Skeletal muscle cell (primary cell): ENCODE data around the gene TBC1D25.

Source experiments
- DNase-seq: peaks from one replicate; pipeline ENCODE4 v3.0.0-alpha.2; 2010; ENCODE audit warnings: low read depth
- H3K4me3 ChIP-seq: 2 replicates; pipeline ENCODE4 v1.5.1; 2011; ENCODE audit warnings: low read depth, mild to moderate bottlenecking, control low read depth, low read length, moderate library complexity

TBC1D25 gene, protein sequence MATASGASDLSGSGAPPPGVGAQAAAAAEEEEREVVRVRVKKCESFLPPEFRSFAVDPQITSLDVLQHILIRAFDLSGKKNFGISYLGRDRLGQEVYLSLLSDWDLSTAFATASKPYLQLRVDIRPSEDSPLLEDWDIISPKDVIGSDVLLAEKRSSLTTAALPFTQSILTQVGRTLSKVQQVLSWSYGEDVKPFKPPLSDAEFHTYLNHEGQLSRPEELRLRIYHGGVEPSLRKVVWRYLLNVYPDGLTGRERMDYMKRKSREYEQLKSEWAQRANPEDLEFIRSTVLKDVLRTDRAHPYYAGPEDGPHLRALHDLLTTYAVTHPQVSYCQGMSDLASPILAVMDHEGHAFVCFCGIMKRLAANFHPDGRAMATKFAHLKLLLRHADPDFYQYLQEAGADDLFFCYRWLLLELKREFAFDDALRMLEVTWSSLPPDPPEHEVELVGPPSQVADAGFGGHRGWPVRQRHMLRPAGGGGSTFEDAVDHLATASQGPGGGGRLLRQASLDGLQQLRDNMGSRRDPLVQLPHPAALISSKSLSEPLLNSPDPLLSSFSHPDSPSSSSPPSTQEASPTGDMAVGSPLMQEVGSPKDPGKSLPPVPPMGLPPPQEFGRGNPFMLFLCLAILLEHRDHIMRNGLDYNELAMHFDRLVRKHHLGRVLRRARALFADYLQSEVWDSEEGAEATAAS

DNA sequence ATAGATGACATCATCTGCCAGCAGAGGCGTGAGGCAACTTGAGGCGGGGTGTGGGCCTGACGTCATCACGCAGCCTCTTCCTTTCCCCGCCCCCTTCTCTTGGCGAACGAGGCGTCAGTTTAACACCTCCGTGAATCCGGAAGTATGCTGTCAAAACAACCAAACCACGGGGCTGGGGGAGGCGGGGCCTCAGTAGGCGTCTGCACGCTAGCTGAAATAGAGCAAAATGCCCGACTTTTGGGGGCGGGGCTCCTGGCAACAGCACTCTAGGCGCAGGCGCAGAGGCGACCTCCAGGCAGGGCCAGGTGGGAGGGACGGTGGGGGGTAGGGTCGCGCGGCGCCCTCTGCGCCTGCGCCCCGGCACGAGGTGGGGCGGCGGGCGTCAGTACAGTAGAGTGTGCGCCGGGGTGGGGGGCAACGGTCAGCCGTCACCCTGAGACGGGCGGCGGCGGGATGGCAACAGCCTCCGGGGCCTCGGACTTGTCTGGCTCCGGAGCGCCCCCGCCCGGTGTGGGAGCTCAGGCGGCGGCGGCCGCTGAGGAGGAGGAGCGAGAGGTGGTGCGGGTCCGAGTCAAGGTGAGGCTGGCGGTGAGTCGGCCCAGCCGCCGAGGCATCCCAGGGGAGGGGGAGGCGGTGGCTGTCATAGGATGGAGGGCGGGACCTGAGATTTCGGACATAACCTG is at the start of gene TBC1D25:
TBC1D25 (plus strand) TSS at position 370 of the 683 bp plus-strand sequence; CDS start at position 454, 84 bp downstream.
- DNase-seq: peak; percentile 86
- H3K4me3 ChIP-seq: peak within 1 kb of the TSS; percentile 71

DNA sequence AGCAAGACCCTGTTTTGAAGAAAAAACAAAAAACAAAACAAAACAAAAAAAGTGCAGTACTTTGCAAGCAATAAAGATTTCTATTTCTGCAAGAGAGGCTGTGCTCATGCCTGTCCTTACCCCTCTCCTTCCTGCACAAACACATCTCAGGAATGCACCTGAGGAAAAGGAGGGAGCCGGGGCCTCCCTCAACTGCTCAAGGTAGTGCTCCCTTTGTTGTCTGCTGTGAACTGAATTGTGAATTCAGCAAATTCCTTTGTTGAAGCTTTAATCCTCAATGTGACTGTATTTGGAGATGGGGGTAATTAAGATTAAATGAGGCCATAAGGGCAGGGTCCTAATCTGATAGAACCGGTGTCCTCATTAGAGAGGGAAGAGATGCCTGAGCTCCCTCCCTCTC is 49.6 kb upstream of the TBC1D25 start:
- DNase-seq: no peak
- no peak overlapping the region for H3K4me3 ChIP-seq

DNA sequence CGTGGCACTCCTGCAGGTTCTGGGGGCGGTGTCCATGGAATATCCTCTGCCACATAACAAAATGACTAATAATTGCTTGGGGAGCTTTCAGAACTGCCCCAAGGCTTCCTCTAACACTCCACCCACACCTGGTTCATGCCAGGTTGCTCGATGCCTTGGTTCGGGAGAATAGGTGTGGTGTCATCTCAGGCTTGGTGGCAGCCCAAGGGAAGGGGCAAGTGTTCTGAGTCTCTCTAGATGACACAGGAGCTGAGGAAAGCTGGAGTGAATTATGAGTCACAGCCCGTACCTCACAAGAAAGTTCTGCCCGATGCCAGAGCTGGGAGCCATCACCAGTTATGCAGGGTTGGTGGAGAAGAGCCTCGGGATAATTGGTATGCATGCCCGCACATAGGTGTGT is 48.9 kb upstream of the TBC1D25 start:
- no peak for DNase-seq
- H3K4me3 ChIP-seq: no peak overlapping the region

DNA sequence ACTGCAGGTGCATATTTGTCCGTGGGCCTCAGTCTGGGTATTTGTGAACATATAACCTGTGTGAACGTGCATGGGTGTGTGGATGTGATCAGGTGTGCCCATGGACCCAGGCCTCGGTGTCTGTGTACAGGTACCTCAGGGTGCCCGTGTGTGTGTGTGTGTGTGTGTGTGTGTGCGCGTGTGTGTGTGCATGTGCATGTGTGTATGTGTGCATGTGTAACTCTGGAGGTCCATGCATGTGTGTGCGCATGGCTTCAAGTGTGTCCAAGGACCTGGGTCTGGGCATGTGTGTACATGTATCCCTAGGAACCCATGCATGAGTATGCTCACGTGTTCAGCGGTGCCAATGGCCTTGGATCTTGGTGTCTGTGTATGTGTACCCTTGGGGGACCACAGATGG is 47.7 kb upstream of the TBC1D25 start:
- H3K4me3 ChIP-seq: no peak overlapping the region
- no peak for DNase-seq

GRCh38 chrX:48492293-48492910 is 47.1 kb upstream of the TBC1D25 start:
- no peak overlapping the region for H3K4me3 ChIP-seq
- peak; percentile 22 for DNase-seq

- H3K4me3 ChIP-seq: no peak overlapping the region
- DNase-seq: no peak
Observed at GRCh38 chrX:48493890-48494364, 45.6 kb upstream of the TBC1D25 start.

GRCh38 chrX:48496660-48497059 is 42.9 kb upstream of the TBC1D25 start:
- DNase-seq: no peak

GRCh38 chrX:48497871-48498270 is 41.6 kb upstream of the TBC1D25 start:
- H3K4me3 ChIP-seq: no peak overlapping the region
- no peak for DNase-seq

More at GRCh38 chrX:48496660-48497059, 42.9 kb upstream of the TBC1D25 start:
- H3K4me3 ChIP-seq: no peak overlapping the region

- peak; percentile 63 for DNase-seq
Observed at GRCh38 chrX:48498374-48498809, 41.1 kb upstream of the TBC1D25 start.

GRCh38 chrX:48504261-48504660 is 35.3 kb upstream of the TBC1D25 start:
- no peak for DNase-seq
- H3K4me3 ChIP-seq: no peak overlapping the region

More at GRCh38 chrX:48498374-48498809, 41.1 kb upstream of the TBC1D25 start:
- no peak overlapping the region for H3K4me3 ChIP-seq

DNA sequence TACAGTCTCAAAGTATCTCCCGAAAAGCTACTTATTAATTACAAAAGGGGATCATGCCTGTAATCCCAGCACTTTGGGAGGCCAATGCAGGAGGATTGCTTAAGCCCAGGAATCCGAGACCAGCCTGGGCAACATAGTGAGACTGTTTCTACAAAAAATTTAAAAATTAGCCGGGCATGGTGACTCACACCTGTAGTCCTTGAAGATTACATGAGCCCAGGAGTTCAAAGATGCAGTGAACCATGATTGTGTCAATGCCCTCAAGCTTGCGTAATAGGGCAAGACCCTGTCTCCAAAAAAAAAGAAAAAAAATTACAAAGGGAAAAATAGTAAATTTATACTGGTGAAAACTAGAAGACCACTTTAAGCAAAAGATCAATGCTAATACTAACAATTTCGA is 34.0 kb upstream of the TBC1D25 start:
- no peak overlapping the region for H3K4me3 ChIP-seq
- DNase-seq: no peak

DNA sequence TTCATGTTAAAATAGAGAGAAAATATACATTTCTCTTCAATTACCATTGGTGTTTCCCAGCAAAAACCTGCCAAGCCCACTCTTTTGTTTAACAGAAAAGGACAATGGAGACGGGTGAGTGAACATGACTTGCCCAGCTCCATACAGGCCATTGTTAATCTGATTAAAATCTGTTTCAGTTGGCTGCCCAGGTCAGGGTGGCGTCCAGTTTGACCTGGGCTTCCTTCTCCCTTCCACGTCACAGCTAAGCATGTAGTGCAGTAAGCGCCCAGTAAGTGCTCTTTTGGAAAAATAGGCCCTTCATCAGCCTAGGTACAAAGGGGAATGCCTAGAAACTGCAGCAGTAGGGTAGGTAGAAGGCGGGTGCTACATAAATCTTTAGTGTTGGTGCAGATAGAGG is 32.3 kb upstream of the TBC1D25 start:
- H3K4me3 ChIP-seq: no peak overlapping the region
- DNase-seq: no peak

- no peak for DNase-seq
- H3K4me3 ChIP-seq: peak within 1 kb of the TSS; percentile 69
Observed at GRCh38 chrX:48508400-48509244, 30.9 kb upstream of the TBC1D25 start, which contains the start of gene PORCN. Gene PORCN (plus strand): TSS chrX:48508992. CDS start chrX:48509821, 829 bp downstream.

GRCh38 chrX:48509245-48509590 is 30.3 kb upstream of the TBC1D25 start:
- H3K4me3 ChIP-seq: peak overlapping the region; percentile 69
- DNase-seq: no peak

DNA sequence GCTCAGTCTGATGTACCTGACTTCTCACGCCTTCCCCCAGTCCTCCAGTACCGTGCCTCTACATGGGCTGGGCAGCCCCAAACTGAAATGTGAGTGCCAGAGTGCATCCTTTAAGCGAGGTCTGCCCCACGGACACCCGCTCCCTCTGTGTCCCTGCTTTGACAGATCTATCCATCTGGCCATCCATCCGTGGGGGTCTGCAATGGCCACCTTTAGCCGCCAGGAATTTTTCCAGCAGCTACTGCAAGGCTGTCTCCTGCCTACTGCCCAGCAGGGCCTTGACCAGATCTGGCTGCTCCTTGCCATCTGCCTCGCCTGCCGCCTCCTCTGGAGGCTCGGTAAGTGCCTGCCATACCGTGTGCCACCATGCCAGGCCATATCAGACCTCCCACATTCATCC is 29.9 kb upstream of the TBC1D25 start:
- peak overlapping the region; percentile 69 for H3K4me3 ChIP-seq
- no peak for DNase-seq

GRCh38 chrX:48511560-48511959 is 28.0 kb upstream of the TBC1D25 start:
- no peak overlapping the region for H3K4me3 ChIP-seq
- no peak for DNase-seq

DNA sequence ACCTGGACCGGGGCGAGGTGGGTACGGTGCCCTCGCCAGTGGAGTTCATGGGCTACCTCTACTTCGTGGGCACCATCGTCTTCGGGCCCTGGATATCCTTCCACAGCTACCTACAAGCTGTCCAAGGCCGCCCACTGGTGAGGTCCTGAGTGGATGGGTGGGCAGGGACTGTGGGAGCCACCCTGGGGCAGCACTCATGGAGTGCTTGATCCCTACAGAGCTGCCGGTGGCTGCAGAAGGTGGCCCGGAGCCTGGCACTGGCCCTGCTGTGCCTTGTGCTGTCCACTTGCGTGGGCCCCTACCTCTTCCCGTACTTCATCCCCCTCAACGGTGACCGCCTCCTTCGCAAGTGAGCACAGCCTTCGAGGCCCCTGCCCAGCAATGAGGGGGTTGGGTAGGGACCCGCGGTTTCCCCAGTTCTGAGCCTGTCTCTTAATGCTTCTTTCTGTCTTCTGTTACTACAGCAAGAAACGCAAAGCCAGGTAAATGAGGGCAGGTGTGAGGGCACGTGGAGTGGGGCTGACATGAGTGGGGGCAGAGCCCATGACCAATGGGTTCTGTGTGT is 27.1 kb upstream of the TBC1D25 start:
- DNase-seq: no peak
- H3K4me3 ChIP-seq: no peak overlapping the region

- no peak for DNase-seq
- no peak overlapping the region for H3K4me3 ChIP-seq
Observed at GRCh38 chrX:48513670-48514069, 25.8 kb upstream of the TBC1D25 start.
